Activated CD8-positive, alpha-beta memory T cell treated with anti-CD3 and anti-CD28 coated beads, Interleukin-2, amount 50 U/mL, for 1 hour (primary cell): ENCODE results near the gene PLD1.
"Not testable (repeated sequence)": the region's sequence is repeated elsewhere in the genome, so short reads cannot be mapped to it uniquely, and the experiment has no call there.

Experiments
- DNase-seq: peaks from one replicate; pipeline ENCODE4 v3.0.0-alpha.2; 2020; ENCODE audit errors: extremely low read depth

Gene PLD1

GRCh38 chr3:171607452-171607851 lies 202.8 kb downstream of the PLD1 start:
- DNase-seq, result no peak

GRCh38 chr3:171606151-171606751 lies 204.0 kb downstream of the PLD1 start:
- no peak for DNase-seq

GRCh38 chr3:171604370-171604769 lies 205.9 kb downstream of the PLD1 start:
- DNase-seq, result no peak

- no peak for DNase-seq
These were observed 208.2 kb downstream of the PLD1 start for GRCh38 chr3:171602072-171602471.

GRCh38 chr3:171600030-171600429 lies 210.3 kb downstream of the PLD1 start:
- no peak for DNase-seq

- DNase-seq, result no peak
These were observed 211.3 kb downstream of the PLD1 start for GRCh38 chr3:171598990-171599389.

- no peak for DNase-seq
These were observed 217.5 kb downstream of the PLD1 start for GRCh38 chr3:171592786-171593185.

GRCh38 chr3:171591070-171591469 lies 219.2 kb downstream of the PLD1 start:
- DNase-seq, result no peak

- no peak for DNase-seq
These were observed 224.0 kb downstream of the PLD1 start for GRCh38 chr3:171586274-171586673.

GRCh38 chr3:171585039-171585438 lies 225.2 kb downstream of the PLD1 start:
- no peak for DNase-seq

GRCh38 chr3:171584100-171584499 lies 226.2 kb downstream of the PLD1 start:
- DNase-seq, result no peak

GRCh38 chr3:171574556-171575240 lies 235.6 kb downstream of the PLD1 start:
- DNase-seq, result no peak

GRCh38 chr3:171569571-171570132 lies 240.6 kb downstream of the PLD1 start:
- no peak for DNase-seq

- no peak for DNase-seq
These were observed 241.5 kb downstream of the PLD1 start for GRCh38 chr3:171568766-171569165.

- DNase-seq, result no peak
These were observed 243.4 kb downstream of the PLD1 start for GRCh38 chr3:171566803-171567422.

- no peak for DNase-seq
These were observed 244.7 kb downstream of the PLD1 start for GRCh38 chr3:171565481-171566058.

- DNase-seq, result no peak
These were observed 245.4 kb downstream of the PLD1 start for GRCh38 chr3:171564748-171565480.

GRCh38 chr3:171563298-171563697 lies 247.0 kb downstream of the PLD1 start:
- no peak for DNase-seq

- DNase-seq, result not testable (repeated sequence)
These were observed 247.8 kb downstream of the PLD1 start for GRCh38 chr3:171562459-171562858.

GRCh38 chr3:171561596-171562323 lies 248.5 kb downstream of the PLD1 start:
- DNase-seq, result no peak

- DNase-seq, result no peak
These were observed 250.7 kb downstream of the PLD1 start for GRCh38 chr3:171559586-171559985.
